ENCODE data around the gene AMMECR1.

The AMMECR1 gene

DNA sequence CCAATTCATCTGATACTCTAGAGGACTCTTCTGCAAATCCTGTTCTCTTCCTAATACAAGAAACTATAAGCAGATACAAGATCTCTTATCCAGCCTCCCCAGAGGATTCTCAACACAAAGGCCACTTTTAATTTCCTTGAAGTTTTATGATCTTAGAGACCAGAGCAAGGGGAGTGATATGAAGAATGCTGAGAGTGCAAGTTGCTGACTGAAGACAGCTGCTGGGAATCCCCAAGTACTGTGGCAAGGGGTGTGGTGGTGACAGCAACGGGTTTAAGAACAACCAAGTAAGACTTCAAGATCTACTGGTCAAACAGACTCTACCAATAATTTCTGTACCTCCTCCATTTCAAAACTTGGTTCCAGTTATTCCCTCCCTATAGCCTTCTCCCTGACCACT is 7.0 kb downstream of the AMMECR1 start:
- no peak for DNase-seq

DNA sequence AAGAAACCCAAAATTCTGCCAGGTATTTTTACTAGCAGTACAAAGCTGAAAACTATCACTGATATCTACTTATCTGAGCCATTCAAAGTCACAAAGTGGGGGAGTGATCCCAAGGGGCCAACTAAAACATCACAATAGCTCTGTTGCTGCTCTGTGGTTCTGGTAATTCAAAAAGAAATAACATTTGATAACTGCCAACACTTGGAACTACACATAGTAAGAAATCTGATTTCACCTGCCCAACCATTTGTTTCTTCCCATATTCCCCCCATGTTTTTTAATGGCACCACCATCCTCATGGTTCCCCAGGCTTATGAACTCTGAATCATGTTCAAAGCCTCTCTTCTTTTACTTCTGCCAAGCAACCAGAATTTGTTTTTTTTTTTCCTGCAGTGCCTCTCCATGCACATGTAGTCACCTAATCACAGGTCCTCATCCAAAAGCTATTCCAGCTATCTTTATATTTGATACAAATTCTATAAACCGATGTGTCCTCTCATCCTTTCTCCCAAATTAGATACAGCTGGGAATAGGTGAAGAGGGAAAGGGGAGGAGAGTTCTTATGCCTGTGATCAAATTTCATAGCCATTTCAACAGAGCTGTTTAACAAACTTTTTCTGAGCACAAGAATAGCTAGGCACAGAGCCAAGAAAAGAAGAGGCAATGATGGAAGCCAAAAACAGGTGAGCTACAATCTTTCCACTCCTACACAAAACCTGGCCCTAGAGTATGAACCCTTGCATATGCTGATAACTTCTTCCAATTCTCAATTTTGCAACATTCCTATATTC is 7.7 kb downstream of the AMMECR1 start:
- no peak for DNase-seq

DNA sequence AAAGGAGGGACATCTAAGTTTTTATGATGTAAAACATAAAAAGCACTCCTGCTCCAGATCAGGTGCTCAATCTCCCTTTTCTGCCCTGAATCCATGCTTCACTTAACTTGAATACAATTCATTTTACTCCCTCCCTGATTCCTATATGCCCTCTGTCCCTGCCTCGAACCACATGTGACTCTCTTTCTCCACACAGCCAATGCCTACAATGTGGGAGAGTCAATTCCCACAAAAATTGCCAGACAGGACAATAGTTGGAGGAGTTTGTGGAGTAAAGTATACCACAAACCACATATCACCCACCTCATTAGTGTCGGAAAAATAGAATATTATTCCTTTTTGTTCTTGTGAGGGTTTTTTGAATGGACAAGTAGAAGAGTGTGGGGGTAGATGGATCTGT is 9.7 kb downstream of the AMMECR1 start:
- DNase-seq = no peak

- no peak for DNase-seq
These were observed 13.0 kb downstream of the AMMECR1 start for GRCh38 chrX:110304884-110305283.

DNA sequence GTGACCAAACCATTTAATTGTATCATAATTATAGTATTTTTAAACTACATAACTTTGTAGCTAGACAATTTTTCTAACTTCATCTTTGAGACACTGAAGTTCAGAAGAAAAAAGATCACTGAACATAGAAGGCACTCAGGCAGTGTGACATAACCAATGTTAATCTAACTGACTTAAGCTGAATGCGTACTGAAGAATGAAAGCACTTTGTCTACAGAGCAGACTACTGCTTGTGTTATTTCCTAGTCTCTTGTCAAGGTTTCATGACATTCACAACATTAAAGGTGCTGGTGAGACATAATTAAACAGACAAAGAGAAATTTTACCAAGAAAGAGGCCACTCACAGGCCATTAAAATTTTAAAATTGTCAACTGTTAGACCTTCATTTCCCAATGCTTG is 13.5 kb downstream of the AMMECR1 start:
- DNase-seq = no peak

- DNase-seq = no peak
These were observed 14.9 kb downstream of the AMMECR1 start for GRCh38 chrX:110302975-110303374.

DNA sequence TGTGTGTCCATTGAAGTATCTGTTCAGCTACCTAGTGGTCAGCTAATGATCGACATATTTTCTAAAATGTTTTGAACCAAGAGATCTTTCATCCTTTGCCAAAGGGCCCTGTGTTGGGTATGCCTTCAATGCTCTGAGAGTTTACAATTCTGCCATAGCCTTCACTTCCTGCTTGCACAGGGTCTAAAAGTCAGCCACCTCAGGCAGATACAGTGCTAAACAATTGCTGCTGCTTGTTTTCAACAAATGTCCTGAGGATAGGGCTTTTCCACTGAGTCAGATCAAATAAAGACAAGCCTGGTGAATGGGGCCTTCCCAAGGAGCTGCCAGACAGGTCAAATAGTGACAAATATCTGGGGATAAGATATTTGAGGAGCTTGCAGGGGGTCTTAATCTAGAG is 16.7 kb downstream of the AMMECR1 start:
- DNase-seq = no peak

DNA sequence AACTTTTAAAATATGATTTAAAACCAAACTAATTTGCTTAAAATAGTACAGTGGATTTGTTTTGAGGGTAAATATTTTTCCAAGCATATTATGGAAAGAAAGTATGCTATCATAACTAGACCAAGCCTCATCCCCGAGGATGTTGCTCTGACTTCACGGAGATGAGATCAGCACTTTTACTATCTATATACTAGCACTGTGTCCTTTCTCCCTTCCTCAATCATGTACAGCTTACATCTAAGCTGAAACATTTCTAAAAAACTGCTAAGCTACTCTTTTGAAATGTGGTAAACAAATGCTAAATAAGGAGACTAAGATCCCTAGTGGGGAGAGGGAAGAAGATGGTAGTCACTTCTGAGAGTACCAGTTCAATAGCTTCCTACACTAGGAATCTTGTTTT is 23.8 kb downstream of the AMMECR1 start:
- DNase-seq = no peak

DNA sequence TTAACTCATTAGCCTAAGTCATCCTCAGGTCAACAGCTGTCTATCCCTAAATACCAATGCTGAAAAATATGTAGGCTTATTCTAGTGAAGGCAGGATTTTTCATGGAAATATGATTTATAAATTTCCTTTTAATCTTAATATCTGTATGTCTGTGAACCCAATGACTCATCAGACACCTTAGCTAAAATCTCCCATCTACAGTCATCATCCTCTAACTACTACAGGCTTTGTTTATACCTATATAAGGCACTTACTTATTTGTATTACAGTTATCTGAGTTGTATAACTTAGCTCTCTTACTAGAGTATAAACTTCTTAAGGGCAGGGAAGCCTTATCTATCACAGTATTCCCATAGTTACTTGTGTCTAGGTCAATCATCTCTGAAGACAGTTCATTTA is 24.2 kb downstream of the AMMECR1 start:
- no peak for DNase-seq

DNA sequence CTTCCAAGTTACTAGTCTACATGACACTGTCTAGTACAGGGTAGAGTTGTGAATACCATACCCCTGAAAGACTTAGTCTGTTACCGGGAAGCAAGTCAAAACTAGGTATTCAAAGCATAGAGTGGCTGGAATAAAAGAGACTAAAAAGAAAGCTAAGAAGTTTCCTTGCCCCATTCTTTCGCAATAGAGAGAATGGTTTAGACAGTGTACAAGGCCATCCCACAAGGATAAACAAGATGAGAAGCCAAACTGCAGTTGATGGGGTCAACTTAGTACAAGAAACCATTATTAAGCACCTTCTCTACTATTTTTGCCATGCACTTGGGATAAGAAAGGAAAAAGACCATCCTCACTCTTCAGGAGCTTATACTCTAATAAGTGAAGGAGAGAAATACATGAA is 30.3 kb downstream of the AMMECR1 start:
- no peak for DNase-seq

- peak; percentile 59 for DNase-seq
These were observed 31.8 kb downstream of the AMMECR1 start for GRCh38 chrX:110286106-110286505.

GRCh38 chrX:110284159-110284558 is 33.7 kb downstream of the AMMECR1 start:
- peak; percentile 70 for DNase-seq

DNA sequence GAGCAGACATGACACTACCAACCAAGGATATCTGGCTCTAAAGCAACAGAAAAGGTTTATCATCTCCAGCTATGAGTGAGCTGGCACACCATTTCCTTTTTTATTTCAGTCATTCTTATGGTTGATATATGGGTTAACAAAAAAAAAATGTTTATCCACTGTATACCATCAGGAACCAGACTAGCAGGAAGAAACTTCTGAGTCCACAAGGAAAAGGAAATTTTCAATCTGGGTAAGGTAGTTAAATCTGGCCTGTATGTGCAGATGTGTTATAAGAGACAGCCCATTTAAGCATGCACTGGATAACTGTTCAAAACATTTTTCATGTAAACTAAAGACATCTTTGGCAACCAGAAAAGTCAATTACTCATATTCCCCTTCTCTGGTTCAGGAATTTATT is 35.0 kb downstream of the AMMECR1 start:
- no peak for DNase-seq

DNA sequence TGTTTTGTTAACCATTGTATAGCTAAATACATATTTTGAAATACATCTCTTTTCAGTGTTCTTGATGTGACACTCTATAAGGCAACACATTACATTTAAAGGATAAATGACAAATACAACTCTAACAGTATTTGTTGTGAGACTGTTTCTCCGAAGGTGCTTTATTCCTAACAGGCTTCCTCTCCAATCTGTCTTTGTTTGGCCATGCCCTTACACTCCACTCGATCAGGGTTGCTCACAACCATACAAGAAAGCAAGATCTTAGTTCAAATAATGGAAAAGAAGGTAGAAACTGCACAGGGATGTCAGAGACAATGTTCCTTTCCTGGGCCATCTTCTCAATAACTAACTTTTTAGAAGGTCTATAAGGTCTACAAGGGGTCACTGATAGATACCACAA is 36.5 kb downstream of the AMMECR1 start:
- DNase-seq = no peak

- DNase-seq = peak; percentile 29
These were observed 36.9 kb downstream of the AMMECR1 start for GRCh38 chrX:110280954-110281353.

DNA sequence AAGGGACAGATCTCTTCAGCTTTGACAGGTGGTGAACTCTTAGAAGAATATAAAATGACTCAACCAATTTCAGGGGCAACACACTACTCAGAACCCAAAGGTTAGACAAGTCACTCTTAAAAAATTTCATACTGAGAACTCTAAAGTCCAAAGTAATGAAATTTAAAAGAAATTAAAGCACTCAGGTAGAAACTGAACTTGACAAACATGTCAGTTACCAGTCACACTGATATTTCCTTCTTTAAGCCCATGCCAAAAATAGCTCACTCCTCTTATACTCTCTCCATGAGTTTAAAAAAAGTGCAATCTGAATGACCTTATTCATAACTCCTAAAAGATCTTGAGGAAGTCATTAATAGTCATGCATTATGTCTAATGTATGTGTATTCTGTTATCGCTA is 40.3 kb downstream of the AMMECR1 start:
- no peak for DNase-seq

DNA sequence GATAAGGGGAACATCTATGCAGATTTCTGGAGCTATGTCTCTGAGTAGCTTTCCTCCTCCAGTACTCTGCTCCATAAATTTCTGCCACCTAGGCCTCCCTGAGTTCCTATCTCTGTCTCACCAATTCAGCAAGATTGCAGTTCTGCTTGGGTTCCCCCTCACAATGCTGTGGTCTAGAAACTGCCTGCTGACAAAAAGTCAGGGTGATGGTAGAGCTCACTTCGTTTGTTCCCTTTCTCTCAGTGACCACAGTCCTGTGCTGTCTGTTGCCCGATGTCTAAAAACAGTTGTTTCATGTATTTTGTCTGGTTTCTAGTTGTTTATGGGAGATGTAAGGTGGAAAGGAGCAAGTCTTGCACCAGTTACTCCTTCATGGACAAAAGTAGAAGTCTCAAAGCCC is 41.1 kb downstream of the AMMECR1 start:
- peak; percentile 53 for DNase-seq

DNA sequence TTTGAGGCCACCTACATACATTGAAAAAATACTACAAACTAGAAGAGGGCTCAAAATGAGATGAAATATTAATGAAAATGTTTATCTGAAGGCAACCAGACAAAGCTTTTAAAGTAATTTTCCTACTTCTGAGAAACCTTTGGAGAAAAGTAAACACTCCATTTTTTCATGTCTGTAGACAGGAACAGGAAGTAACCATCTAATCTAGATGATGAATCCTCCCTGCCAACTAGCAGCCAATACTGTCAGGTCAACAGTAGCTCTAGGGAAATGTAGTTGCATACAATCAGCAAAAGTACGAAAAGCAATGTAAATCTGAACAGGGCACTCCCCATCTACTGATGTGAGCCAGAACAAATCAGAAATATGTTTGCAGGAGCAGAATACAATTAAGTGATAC is 49.0 kb downstream of the AMMECR1 start:
- no peak for DNase-seq

DNA sequence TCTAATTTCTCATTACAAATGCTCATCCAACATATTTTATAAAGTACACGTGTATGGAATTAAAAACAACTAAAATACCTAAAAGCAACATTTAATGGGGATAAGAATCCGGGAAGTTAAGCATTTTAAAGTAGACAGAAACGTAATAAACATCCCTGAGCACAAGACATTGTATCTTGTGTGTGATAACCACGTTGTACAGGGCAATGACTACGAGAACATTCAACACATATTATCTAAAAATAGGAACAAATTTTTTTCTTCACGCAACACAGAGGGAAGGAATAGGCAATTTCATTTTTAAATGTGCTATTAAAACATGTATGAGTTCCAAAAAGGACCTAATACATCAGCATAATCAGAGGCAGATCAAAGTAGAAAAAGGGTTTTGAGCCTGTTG is 49.5 kb downstream of the AMMECR1 start:
- DNase-seq = no peak

- no peak for DNase-seq
These were observed 50.0 kb downstream of the AMMECR1 start for GRCh38 chrX:110267874-110268273.

DNA sequence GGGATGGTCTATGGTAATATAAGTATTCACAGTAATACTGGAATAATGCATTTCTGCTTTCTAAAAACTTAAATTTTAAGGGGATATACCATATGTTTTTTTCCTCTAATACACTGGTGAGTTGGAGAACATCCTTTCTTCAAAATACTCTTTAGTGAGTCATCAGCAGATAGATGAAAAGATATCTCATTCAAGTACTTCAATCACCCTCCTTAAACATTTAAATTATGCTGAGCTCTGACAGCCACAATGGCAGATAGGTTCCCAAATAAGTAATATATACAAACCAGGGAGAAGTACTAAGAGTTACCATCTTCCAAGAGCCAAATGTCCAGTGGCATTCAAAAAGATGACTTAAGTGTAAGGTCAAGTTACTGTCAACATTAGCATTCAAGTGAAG is 52.2 kb downstream of the AMMECR1 start:
- no peak for DNase-seq

GRCh38 chrX:110259117-110259516 is 58.8 kb downstream of the AMMECR1 start:
- DNase-seq = no peak

GRCh38 chrX:110258552-110258951 is 59.3 kb downstream of the AMMECR1 start:
- no peak for DNase-seq

GRCh38 chrX:110257889-110258288 is 60.0 kb downstream of the AMMECR1 start:
- no peak for DNase-seq

DNA sequence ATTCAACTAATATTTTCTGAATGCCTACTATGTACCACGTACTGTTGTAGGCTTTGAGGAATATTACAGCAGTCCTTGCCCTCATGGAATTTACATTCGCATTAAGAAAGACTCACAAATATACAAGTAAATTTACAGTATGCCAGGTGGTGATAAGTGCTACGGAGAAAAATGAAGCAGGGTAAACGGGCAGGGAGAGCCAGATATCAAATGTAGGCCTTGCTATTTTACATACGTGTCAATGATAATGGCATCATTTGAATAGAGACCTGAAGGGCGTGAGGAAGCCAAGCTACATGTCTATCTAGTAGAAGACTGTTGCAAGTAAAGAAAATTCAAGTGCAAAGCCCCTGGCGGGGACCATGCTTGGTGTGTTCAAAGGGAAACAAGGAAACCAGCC is 65.2 kb downstream of the AMMECR1 start:
- no peak for DNase-seq

All from kidney glomerular epithelial cell (primary cell).